Measurements from ENCODE around the gene CRTC2.

DNA sequence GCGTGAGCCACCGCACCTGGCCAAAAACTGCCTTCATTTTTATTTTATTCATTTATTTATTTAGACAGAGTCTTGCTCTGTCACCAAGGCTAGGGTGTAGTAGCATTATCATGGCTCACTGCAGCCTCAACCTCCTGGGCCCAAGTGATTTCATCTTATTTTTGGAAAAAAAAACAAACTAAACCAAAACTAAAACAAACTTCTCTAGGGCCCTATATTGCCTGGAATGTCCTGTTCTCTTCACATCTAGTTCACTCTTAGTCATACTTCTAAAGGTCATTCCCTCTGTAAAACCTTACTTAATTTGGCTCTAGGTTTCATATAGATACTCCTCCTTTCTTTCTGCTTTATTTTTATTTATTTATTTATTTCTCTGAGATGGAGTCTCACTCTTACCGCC is 47.7 kb upstream of the CRTC2 start:
- TF ChIP-seq POLR2A (IDR thresholded peaks at IDR 0.05; ENCODE audit: low read depth, low read length) (no peak), RFX5 (IDR thresholded peaks at IDR 0.05; ENCODE audit: low read depth, low read length) (no peak), RAD21 (IDR thresholded peaks at IDR 0.05; ENCODE audit: low read length) (no peak), CEBPB (IDR thresholded peaks at IDR 0.05; ENCODE audit: low read depth, low read length) (no peak), MAFK (IDR thresholded peaks at IDR 0.05; ENCODE audit: low read depth, low read length) (no peak), FOS (IDR thresholded peaks at IDR 0.05; ENCODE audit: low read depth, low read length) (no peak; the same call in 1 of the 2 replicates), SMC3 (IDR thresholded peaks at IDR 0.05; ENCODE audit: low read depth, low read length) (no peak), NFE2L2 (IDR thresholded peaks at IDR 0.05; ENCODE audit: low read depth, low read length) (no peak), CHD1 (IDR thresholded peaks at IDR 0.05; ENCODE audit: low read depth, low read length) (no peak), BHLHE40 (IDR thresholded peaks at IDR 0.05; ENCODE audit: low read depth, low read length) (no peak), RCOR1 (IDR thresholded peaks at IDR 0.05; ENCODE audit: insufficient replicate concordance, low read length) (no peak)
- TF ChIP-seq, protein P1, sequence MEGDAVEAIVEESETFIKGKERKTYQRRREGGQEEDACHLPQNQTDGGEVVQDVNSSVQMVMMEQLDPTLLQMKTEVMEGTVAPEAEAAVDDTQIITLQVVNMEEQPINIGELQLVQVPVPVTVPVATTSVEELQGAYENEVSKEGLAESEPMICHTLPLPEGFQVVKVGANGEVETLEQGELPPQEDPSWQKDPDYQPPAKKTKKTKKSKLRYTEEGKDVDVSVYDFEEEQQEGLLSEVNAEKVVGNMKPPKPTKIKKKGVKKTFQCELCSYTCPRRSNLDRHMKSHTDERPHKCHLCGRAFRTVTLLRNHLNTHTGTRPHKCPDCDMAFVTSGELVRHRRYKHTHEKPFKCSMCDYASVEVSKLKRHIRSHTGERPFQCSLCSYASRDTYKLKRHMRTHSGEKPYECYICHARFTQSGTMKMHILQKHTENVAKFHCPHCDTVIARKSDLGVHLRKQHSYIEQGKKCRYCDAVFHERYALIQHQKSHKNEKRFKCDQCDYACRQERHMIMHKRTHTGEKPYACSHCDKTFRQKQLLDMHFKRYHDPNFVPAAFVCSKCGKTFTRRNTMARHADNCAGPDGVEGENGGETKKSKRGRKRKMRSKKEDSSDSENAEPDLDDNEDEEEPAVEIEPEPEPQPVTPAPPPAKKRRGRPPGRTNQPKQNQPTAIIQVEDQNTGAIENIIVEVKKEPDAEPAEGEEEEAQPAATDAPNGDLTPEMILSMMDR (conservative IDR thresholded peaks at IDR 0.05; ENCODE audit: low read depth, low read length): no peak
- TF ChIP-seq, protein P2, sequence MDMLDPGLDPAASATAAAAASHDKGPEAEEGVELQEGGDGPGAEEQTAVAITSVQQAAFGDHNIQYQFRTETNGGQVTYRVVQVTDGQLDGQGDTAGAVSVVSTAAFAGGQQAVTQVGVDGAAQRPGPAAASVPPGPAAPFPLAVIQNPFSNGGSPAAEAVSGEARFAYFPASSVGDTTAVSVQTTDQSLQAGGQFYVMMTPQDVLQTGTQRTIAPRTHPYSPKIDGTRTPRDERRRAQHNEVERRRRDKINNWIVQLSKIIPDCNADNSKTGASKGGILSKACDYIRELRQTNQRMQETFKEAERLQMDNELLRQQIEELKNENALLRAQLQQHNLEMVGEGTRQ (IDR thresholded peaks at IDR 0.05; ENCODE audit: low read depth, low read length): no peak

All from IMR-90 (cell line).